AG10803 (cell line): ENCODE results near the gene FAM131A.

Source experiments
- DNase-seq: peaks from one replicate; pipeline ENCODE4 v3.0.0; 2010; ENCODE audit warnings: low read depth
- H3K4me3 ChIP-seq: 2 replicates; pipeline ENCODE4 v1.5.1; 2011; ENCODE audit warnings: mild to moderate bottlenecking, low read length, control low read depth
- CTCF ChIP-seq: conservative IDR thresholded peaks from 2 replicates; pipeline ENCODE4 v1.5.1; 2011; ENCODE audit warnings: mild to moderate bottlenecking, low read length, control low read depth, inconsistent platforms

The FAM131A gene

GRCh38 chr3:184327171-184327570, 10.2 kb upstream of the FAM131A start:
- TF ChIP-seq CTCF, result no peak
- DNase-seq, result no peak
- no peak overlapping the region for H3K4me3 ChIP-seq

GRCh38 chr3:184328516-184328915, 8.9 kb upstream of the FAM131A start:
- no peak for DNase-seq
- no peak overlapping the region for H3K4me3 ChIP-seq
- TF ChIP-seq CTCF, result no peak

- H3K4me3 ChIP-seq, result no peak overlapping the region
- TF ChIP-seq CTCF, result no peak
- peak; percentile 87 for DNase-seq
These were observed 4.9 kb upstream of the FAM131A start for GRCh38 chr3:184332370-184333090.

GRCh38 chr3:184333190-184333589, 4.2 kb upstream of the FAM131A start:
- no peak for DNase-seq
- H3K4me3 ChIP-seq, result no peak overlapping the region
- TF ChIP-seq CTCF, result no peak

GRCh38 chr3:184333700-184334099, 3.7 kb upstream of the FAM131A start:
- H3K4me3 ChIP-seq, result no peak overlapping the region
- DNase-seq, result no peak
- TF ChIP-seq CTCF, result no peak

GRCh38 chr3:184334470-184335158, 2.8 kb upstream of the FAM131A start:
- no peak for TF ChIP-seq CTCF

GRCh38 chr3:184335291-184335660, 2.1 kb upstream of the FAM131A start:
- no peak for TF ChIP-seq CTCF
- peak; percentile 15 for DNase-seq
- peak overlapping the region; percentile 73; the same call in 1 of the 2 replicates for H3K4me3 ChIP-seq

More at GRCh38 chr3:184334470-184335158, 2.8 kb upstream of the FAM131A start:
- H3K4me3 ChIP-seq, result no peak overlapping the region
- DNase-seq, result peak; percentile 67
